Lung (tissue), 12 donors: ENCODE results near the gene USP24. TPM values are rescaled to one million over a fixed set of nuclear protein-coding genes. Genes with fewer than 3 reads are reported as not detected.

ENCODE experiments used
- ATAC-seq: fragments of 200-7000 bp; cut with Tn5 transposase; one replicate; pipeline ENCODE4 v1.9.1; 2020; ENCODE audit warnings: moderate number of reproducible peaks; ENCODE audit not compliant: insufficient read depth, low FRiP score
- DNase-seq, 3 donors: peaks; one replicate each; pipeline ENCODE4 v3.0.0-alpha.2; 2013 to 2017
- H3K27ac ChIP-seq, 2 donors: one replicate each; pipeline ENCODE4 v1.5.1; 2013; ENCODE audit warnings: mild to moderate bottlenecking in 2 of 2, moderate library complexity in 2 of 2, control low read depth in 1 of 2, inconsistent platforms in 1 of 2, low read depth in 1 of 2, low read length in 1 of 2
- H3K27me3 ChIP-seq, 3 donors: one replicate each; pipeline ENCODE4 v1.5.1; 2013; ENCODE audit warnings: low read length in 2 of 3; ENCODE audit not compliant: control insufficient read depth in 3 of 3, insufficient read depth in 3 of 3
- H3K36me3 ChIP-seq, 4 donors: one replicate each; pipeline ENCODE4 v1.5.1; 2013; ENCODE audit warnings: low read length in 4 of 4, mild to moderate bottlenecking in 1 of 4, moderate library complexity in 1 of 4; ENCODE audit not compliant: control insufficient read depth in 4 of 4, insufficient read depth in 4 of 4
- H3K4me1 ChIP-seq, 5 donors: one replicate each; pipeline ENCODE4 v1.5.1; 2013; ENCODE audit warnings: low read length in 5 of 5, mild to moderate bottlenecking in 2 of 5, moderate library complexity in 1 of 5; ENCODE audit not compliant: control insufficient read depth in 5 of 5, insufficient read depth in 5 of 5
- H3K4me3 ChIP-seq: one replicate; pipeline ENCODE4 v1.5.1; 2013; ENCODE audit warnings: mild to moderate bottlenecking, control low read depth, moderate library complexity
- H3K9ac ChIP-seq, 2 donors: one replicate each; pipeline ENCODE4 v1.5.1; 2013; ENCODE audit warnings: low read length in 2 of 2, control low read depth in 1 of 2; ENCODE audit not compliant: insufficient read depth in 1 of 2
- H3K9me3 ChIP-seq, 4 donors: one replicate each; pipeline ENCODE4 v1.5.1; 2013; ENCODE audit warnings: low read length in 3 of 4, mild to moderate bottlenecking in 1 of 4, moderate library complexity in 1 of 4; ENCODE audit not compliant: control insufficient read depth in 4 of 4, insufficient read depth in 3 of 4
- WGBS, 2 donors: extraction: QIAGEN DNeasy Blood & Tissue Kit; methylation state at CpG; one replicate each; pipeline ENCODE4 v1.1.7; 2013; 5-methylcytosine and 5-hydroxymethylcytosine counted together
- polyA plus RNA-seq, 2 donors: library from polyadenylated mRNA; stranded (reverse); fragments of 200-250 nt; gene quantifications; one replicate each; pipeline ENCODE4 v1.2.1, GENCODE V29; 2013
- total RNA-seq, 2 donors: library from RNA; depleted of rRNA in 1 of 2; stranded (reverse); fragments of >200 nt in 1 of 2; gene quantifications; one replicate each; pipeline ENCODE4 v1.2.1, GENCODE V29; 2014 to 2021
- TF ChIP-seq, protein P1 (sequence below): IDR thresholded peaks from 2 replicates; pipeline ENCODE4 v1.5.1; 2012; ENCODE audit warnings: mild to moderate bottlenecking; ENCODE audit errors: control extremely low read depth, extremely low read depth
- donor health status: control.
- donor health status: control.
- donor health status: Bipolar disorder and iron deficiency.
- donor health status: healthy.
- donor health status: DM: yes; HTN: yes; CAD: no.

Gene USP24
- total and polyA plus RNA-seq, 4 donors: 7.8 to 77.8 (median 23.6) TPM

DNA sequence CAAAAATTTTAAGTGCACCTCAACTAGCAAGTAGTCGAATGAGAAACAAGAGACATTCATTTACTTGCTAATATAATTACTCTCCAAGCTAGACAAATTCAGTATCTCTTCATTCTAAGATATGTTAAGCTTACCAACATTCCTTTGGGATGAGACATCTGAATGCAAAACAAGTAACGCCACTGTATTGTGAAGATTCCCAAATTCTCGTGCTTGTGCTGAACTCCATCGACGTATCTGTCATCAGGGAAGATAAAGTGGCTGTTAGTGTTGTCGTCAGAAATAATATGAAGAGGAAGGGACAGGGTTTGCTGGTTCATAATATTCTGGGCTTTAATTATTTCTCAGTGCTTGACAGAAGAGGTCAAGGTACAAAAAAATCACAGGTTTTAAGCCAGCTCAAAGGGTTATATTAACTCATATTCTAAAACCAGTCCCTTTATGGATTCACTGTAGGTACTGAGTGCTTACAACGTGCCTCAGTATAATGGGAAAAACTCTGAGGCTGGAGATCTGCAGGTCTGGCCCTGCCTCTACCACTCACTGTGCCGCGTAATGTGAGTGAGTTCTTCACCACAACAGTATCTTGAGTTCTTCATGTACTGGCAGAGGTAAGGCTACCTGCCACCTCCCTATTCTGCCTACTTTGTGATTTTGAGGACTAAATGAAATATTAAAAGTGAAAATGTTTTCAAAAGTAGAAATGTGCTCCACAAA, 133.8 kb downstream of the USP24 start:
- Histone ChIP-seq H3K36me3 (peaks cover 37 to 56% (median 45%) of the 10 kb centered on the region in 4 donors), H3K27ac (no peak overlapping the region), H3K4me3 (no peak overlapping the region), H3K9me3 (no peaks in the 10 kb centered on the region), H3K9ac (no peak overlapping the region), H3K27me3 (no peaks in the 10 kb centered on the region), H3K4me1 (peaks cover 0 to 4% (median 0%) of the 10 kb centered on the region in 5 donors)
- TF ChIP-seq, protein P1, sequence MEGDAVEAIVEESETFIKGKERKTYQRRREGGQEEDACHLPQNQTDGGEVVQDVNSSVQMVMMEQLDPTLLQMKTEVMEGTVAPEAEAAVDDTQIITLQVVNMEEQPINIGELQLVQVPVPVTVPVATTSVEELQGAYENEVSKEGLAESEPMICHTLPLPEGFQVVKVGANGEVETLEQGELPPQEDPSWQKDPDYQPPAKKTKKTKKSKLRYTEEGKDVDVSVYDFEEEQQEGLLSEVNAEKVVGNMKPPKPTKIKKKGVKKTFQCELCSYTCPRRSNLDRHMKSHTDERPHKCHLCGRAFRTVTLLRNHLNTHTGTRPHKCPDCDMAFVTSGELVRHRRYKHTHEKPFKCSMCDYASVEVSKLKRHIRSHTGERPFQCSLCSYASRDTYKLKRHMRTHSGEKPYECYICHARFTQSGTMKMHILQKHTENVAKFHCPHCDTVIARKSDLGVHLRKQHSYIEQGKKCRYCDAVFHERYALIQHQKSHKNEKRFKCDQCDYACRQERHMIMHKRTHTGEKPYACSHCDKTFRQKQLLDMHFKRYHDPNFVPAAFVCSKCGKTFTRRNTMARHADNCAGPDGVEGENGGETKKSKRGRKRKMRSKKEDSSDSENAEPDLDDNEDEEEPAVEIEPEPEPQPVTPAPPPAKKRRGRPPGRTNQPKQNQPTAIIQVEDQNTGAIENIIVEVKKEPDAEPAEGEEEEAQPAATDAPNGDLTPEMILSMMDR: no peak
- 82 to 95% methylated on average over 9 of the region's 9 CpGs for WGBS, 2 donors
- ATAC-seq: no peak
- no peak for DNase-seq

- 97 to 99% methylated on average over 7 of the region's 7 CpGs for WGBS, 2 donors
- Histone ChIP-seq H3K4me3 (no peak overlapping the region), H3K27me3 (no peaks in the 10 kb centered on the region), H3K36me3 (peaks cover 27 to 54% (median 36%) of the 10 kb centered on the region in 4 donors), H3K27ac (no peak overlapping the region), H3K9ac (no peak overlapping the region), H3K9me3 (no peaks in the 10 kb centered on the region), H3K4me1 (peaks cover 0 to 4% (median 0%) of the 10 kb centered on the region in 5 donors)
- ATAC-seq (no peak), DNase-seq (no peak)
- TF ChIP-seq, protein P1: no peak
Measured at GRCh38 chr1:55079651-55080050, 135.5 kb downstream of the USP24 start.

GRCh38 chr1:55078470-55078869, 136.7 kb downstream of the USP24 start:
- DNase-seq: no peak

More at GRCh38 chr1:55078470-55078869, 136.7 kb downstream of the USP24 start:
- no peaks in the 10 kb centered on the region for H3K9me3 ChIP-seq
- peaks cover 0 to 4% (median 0%) of the 10 kb centered on the region in 5 donors for H3K4me1 ChIP-seq
- no peak overlapping the region for H3K9ac ChIP-seq
- no peaks in the 10 kb centered on the region for H3K27me3 ChIP-seq
- H3K27ac ChIP-seq: no peak overlapping the region
- H3K4me3 ChIP-seq: no peak overlapping the region
- 88 to 91% methylated on average over 3 of the region's 3 CpGs for WGBS, 2 donors
- TF ChIP-seq, protein P1: no peak
- H3K36me3 ChIP-seq: peaks cover 22 to 50% (median 35%) of the 10 kb centered on the region in 4 donors
- no peak for ATAC-seq
